ENCODE data around the gene BICD1. TPM values are rescaled to one million over a fixed set of nuclear protein-coding genes. Genes with fewer than 3 reads are reported as not detected.
A peak's percentile ranks its signal among the peaks of the same experiment; 100 is the strongest.

The BICD1 gene
- total and polyA plus RNA-seq, 9 donors: 7.7 to 16.9 (median 9.4) TPM

- H3K27ac ChIP-seq (ENCODE audit: low read length): no peak overlapping the region
Observed at GRCh38 chr12:32253154-32253790, 146.6 kb downstream of the BICD1 start.

GRCh38 chr12:32254260-32254956 lies 147.8 kb downstream of the BICD1 start:
- Histone ChIP-seq H3K9me3 (replicated peaks; ENCODE audit: control insufficient read depth, low read depth, low read length) (peaks cover 3% of the 10 kb centered on the region), H3K27me3 (ENCODE audit: control insufficient read depth, insufficient read depth, low read length) (no peaks in the 10 kb centered on the region), H3K36me3 (ENCODE audit: control insufficient read depth, insufficient read depth, low read length) (no peaks in the 10 kb centered on the region), H3K4me3 (ENCODE audit: low read length) (no peak overlapping the region), H3K27ac (ENCODE audit: low read length) (no peak overlapping the region), H3K4me1 (ENCODE audit: control insufficient read depth, insufficient read depth, low read length) (no peaks in the 10 kb centered on the region)
- WGBS (ENCODE audit: insufficient coverage): 100% methylated on average over 1 of the region's 6 CpGs
- no peak for DNase-seq

More at GRCh38 chr12:32253154-32253790, 146.6 kb downstream of the BICD1 start:
- WGBS (ENCODE audit: insufficient coverage): no CpG with 5 or more reads among the region's 3 CpGs
- H3K36me3 ChIP-seq (ENCODE audit: control insufficient read depth, insufficient read depth, low read length): no peaks in the 10 kb centered on the region
- no peaks in the 10 kb centered on the region for H3K4me1 ChIP-seq (ENCODE audit: control insufficient read depth, insufficient read depth, low read length)
- H3K9me3 ChIP-seq (replicated peaks; ENCODE audit: control insufficient read depth, low read depth, low read length): peaks cover 6% of the 10 kb centered on the region
- DNase-seq: no peak
- H3K4me3 ChIP-seq (ENCODE audit: low read length): no peak overlapping the region
- H3K27me3 ChIP-seq (ENCODE audit: control insufficient read depth, insufficient read depth, low read length): no peaks in the 10 kb centered on the region

- DNase-seq: no peak
- no peak overlapping the region for H3K27ac ChIP-seq (ENCODE audit: low read length)
- no peaks in the 10 kb centered on the region for H3K4me1 ChIP-seq (ENCODE audit: control insufficient read depth, insufficient read depth, low read length)
- H3K4me3 ChIP-seq (ENCODE audit: low read length): no peak overlapping the region
- H3K36me3 ChIP-seq (ENCODE audit: control insufficient read depth, insufficient read depth, low read length): no peaks in the 10 kb centered on the region
- no peaks in the 10 kb centered on the region for H3K27me3 ChIP-seq (ENCODE audit: control insufficient read depth, insufficient read depth, low read length)
- no CpG with 5 or more reads among the region's 4 CpGs for WGBS (ENCODE audit: insufficient coverage)
- peaks cover 3% of the 10 kb centered on the region for H3K9me3 ChIP-seq (replicated peaks; ENCODE audit: control insufficient read depth, low read depth, low read length)
Observed at GRCh38 chr12:32255588-32255987, 148.9 kb downstream of the BICD1 start.

- Histone ChIP-seq H3K27me3 (ENCODE audit: control insufficient read depth, insufficient read depth, low read length) (no peaks in the 10 kb centered on the region), H3K4me3 (ENCODE audit: low read length) (no peak overlapping the region), H3K36me3 (ENCODE audit: control insufficient read depth, insufficient read depth, low read length) (no peaks in the 10 kb centered on the region), H3K9me3 (replicated peaks; ENCODE audit: control insufficient read depth, low read depth, low read length) (peaks cover 3% of the 10 kb centered on the region), H3K4me1 (ENCODE audit: control insufficient read depth, insufficient read depth, low read length) (no peaks in the 10 kb centered on the region), H3K27ac (ENCODE audit: low read length) (no peak overlapping the region)
- DNase-seq: no peak
- 93% methylated on average over 4 of the region's 7 CpGs for WGBS (ENCODE audit: insufficient coverage)
Observed at GRCh38 chr12:32257695-32258496, 151.2 kb downstream of the BICD1 start.

- no peak overlapping the region for H3K4me3 ChIP-seq (ENCODE audit: low read length)
- DNase-seq: no peak
- H3K36me3 ChIP-seq (ENCODE audit: control insufficient read depth, insufficient read depth, low read length): no peaks in the 10 kb centered on the region
- H3K27me3 ChIP-seq (ENCODE audit: control insufficient read depth, insufficient read depth, low read length): no peaks in the 10 kb centered on the region
- peaks cover 3% of the 10 kb centered on the region for H3K9me3 ChIP-seq (replicated peaks; ENCODE audit: control insufficient read depth, low read depth, low read length)
- 67% methylated on average over 1 of the region's 3 CpGs for WGBS (ENCODE audit: insufficient coverage)
- H3K27ac ChIP-seq (ENCODE audit: low read length): no peak overlapping the region
- H3K4me1 ChIP-seq (ENCODE audit: control insufficient read depth, insufficient read depth, low read length): peaks cover 3% of the 10 kb centered on the region
Observed at GRCh38 chr12:32260696-32261095, 154.0 kb downstream of the BICD1 start.

GRCh38 chr12:32261638-32262037 lies 155.0 kb downstream of the BICD1 start:
- no peak for DNase-seq
- H3K36me3 ChIP-seq (ENCODE audit: control insufficient read depth, insufficient read depth, low read length): no peaks in the 10 kb centered on the region
- 75% methylated on average over 1 of the region's 1 CpG for WGBS (ENCODE audit: insufficient coverage)
- H3K4me1 ChIP-seq (ENCODE audit: control insufficient read depth, insufficient read depth, low read length): peaks cover 3% of the 10 kb centered on the region
- H3K4me3 ChIP-seq (ENCODE audit: low read length): no peak overlapping the region
- no peaks in the 10 kb centered on the region for H3K27me3 ChIP-seq (ENCODE audit: control insufficient read depth, insufficient read depth, low read length)
- no peak overlapping the region for H3K27ac ChIP-seq (ENCODE audit: low read length)
- peaks cover 3% of the 10 kb centered on the region for H3K9me3 ChIP-seq (replicated peaks; ENCODE audit: control insufficient read depth, low read depth, low read length)

GRCh38 chr12:32264961-32265360 lies 158.3 kb downstream of the BICD1 start:
- Histone ChIP-seq H3K36me3 (ENCODE audit: control insufficient read depth, insufficient read depth, low read length) (no peaks in the 10 kb centered on the region), H3K27me3 (ENCODE audit: control insufficient read depth, insufficient read depth, low read length) (no peaks in the 10 kb centered on the region), H3K4me1 (ENCODE audit: control insufficient read depth, insufficient read depth, low read length) (peaks cover 3% of the 10 kb centered on the region), H3K27ac (ENCODE audit: low read length) (peak overlapping the region; percentile 69), H3K4me3 (ENCODE audit: low read length) (no peak overlapping the region), H3K9me3 (replicated peaks; ENCODE audit: control insufficient read depth, low read depth, low read length) (no peaks in the 10 kb centered on the region)
- DNase-seq: peak; percentile 93
- WGBS (ENCODE audit: insufficient coverage): 0% methylated on average over 3 of the region's 5 CpGs

GRCh38 chr12:32265456-32265855 lies 158.8 kb downstream of the BICD1 start:
- no peaks in the 10 kb centered on the region for H3K36me3 ChIP-seq (ENCODE audit: control insufficient read depth, insufficient read depth, low read length)
- H3K4me1 ChIP-seq (ENCODE audit: control insufficient read depth, insufficient read depth, low read length): peaks cover 3% of the 10 kb centered on the region
- no peaks in the 10 kb centered on the region for H3K9me3 ChIP-seq (replicated peaks; ENCODE audit: control insufficient read depth, low read depth, low read length)
- peak; percentile 14 for DNase-seq
- WGBS (ENCODE audit: insufficient coverage): 20% methylated on average over 1 of the region's 7 CpGs
- no peaks in the 10 kb centered on the region for H3K27me3 ChIP-seq (ENCODE audit: control insufficient read depth, insufficient read depth, low read length)
- peak overlapping the region; percentile 69 for H3K27ac ChIP-seq (ENCODE audit: low read length)
- no peak overlapping the region for H3K4me3 ChIP-seq (ENCODE audit: low read length)

- Histone ChIP-seq H3K27me3 (ENCODE audit: control insufficient read depth, insufficient read depth, low read length) (no peaks in the 10 kb centered on the region), H3K27ac (ENCODE audit: low read length) (peak overlapping the region; percentile 40), H3K4me3 (ENCODE audit: low read length) (no peak overlapping the region), H3K9me3 (replicated peaks; ENCODE audit: control insufficient read depth, low read depth, low read length) (no peaks in the 10 kb centered on the region), H3K4me1 (ENCODE audit: control insufficient read depth, insufficient read depth, low read length) (peaks cover 3% of the 10 kb centered on the region), H3K36me3 (ENCODE audit: control insufficient read depth, insufficient read depth, low read length) (no peaks in the 10 kb centered on the region)
- no CpG with 5 or more reads among the region's 3 CpGs for WGBS (ENCODE audit: insufficient coverage)
- DNase-seq: peak; percentile 33
Observed at GRCh38 chr12:32265951-32266350, 159.3 kb downstream of the BICD1 start.

- 80% methylated on average over 1 of the region's 5 CpGs for WGBS (ENCODE audit: insufficient coverage)
Observed at GRCh38 chr12:32266756-32267155, 160.1 kb downstream of the BICD1 start.

More at GRCh38 chr12:32266756-32267155, 160.1 kb downstream of the BICD1 start:
- Histone ChIP-seq H3K9me3 (replicated peaks; ENCODE audit: control insufficient read depth, low read depth, low read length) (no peaks in the 10 kb centered on the region), H3K36me3 (ENCODE audit: control insufficient read depth, insufficient read depth, low read length) (no peaks in the 10 kb centered on the region), H3K27me3 (ENCODE audit: control insufficient read depth, insufficient read depth, low read length) (no peaks in the 10 kb centered on the region), H3K4me1 (ENCODE audit: control insufficient read depth, insufficient read depth, low read length) (peaks cover 5% of the 10 kb centered on the region), H3K4me3 (ENCODE audit: low read length) (no peak overlapping the region), H3K27ac (ENCODE audit: low read length) (no peak overlapping the region)
- DNase-seq: no peak
